Ureter (tissue), 1 donor: ENCODE measurements around the gene TPD52L1. TPM values are rescaled to one million over a fixed set of nuclear protein-coding genes. Genes with fewer than 3 reads are reported as not detected.
"Not testable (repeated sequence)": the region's sequence is repeated elsewhere in the genome, so short reads cannot be mapped to it uniquely, and the experiment has no call there.

Source experiments
- DNase-seq: peaks from one replicate; pipeline ENCODE4 v3.0.0-alpha.2; 2020; ENCODE audit warnings: low spot score
- total RNA-seq: library from RNA; stranded (reverse); gene quantifications from one replicate; pipeline ENCODE4 v1.2.4, GENCODE V29; 2023
- donor health status: DM: yes; HTN: yes; CAD: no.

Gene TPD52L1
- total RNA-seq, 1 donor from 2014 or later = 54.8 TPM

GRCh38 chr6:125269328-125269985 is 115.9 kb downstream of the TPD52L1 start:
- DNase-seq = no peak

DNA sequence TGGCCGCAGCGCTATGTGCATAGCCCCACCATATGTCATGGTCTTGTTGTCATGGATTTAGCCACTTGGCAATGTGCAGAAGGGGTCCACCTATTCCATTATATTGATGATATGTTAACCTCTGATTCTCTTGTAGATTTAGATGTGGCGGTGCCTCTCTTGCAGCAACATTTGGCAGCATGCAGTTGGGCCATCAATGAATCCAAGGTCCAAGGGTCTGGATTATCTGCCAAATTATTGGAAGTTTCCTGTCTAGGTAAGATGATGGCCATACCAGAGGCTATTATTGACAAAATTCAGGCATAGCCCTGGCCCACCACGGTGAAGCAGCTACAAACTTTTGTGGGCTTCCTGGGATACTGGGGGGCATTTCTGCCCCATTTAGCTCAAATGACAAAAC is 116.8 kb downstream of the TPD52L1 start:
- DNase-seq = no peak

GRCh38 chr6:125271486-125272159 is 118.0 kb downstream of the TPD52L1 start:
- no peak for DNase-seq

DNA sequence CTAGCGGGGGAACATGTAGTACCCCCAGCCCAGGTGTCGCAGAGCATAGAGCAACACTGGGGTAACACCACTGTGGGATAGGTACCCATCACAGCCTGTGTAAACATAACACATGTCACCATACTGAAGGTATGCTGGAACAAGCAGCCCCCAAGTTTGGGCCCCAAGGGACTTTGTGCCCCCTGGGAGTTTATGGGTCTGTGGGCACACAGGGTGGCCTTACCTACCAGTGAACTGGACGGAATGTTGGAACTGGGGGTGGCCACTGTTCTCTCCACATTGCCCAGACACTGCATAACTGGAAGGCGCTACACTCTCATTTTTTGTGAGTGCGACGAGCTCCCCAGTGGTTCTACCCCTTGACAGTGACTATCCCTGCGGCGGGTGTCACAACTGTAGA is 119.7 kb downstream of the TPD52L1 start:
- DNase-seq = no peak

DNA sequence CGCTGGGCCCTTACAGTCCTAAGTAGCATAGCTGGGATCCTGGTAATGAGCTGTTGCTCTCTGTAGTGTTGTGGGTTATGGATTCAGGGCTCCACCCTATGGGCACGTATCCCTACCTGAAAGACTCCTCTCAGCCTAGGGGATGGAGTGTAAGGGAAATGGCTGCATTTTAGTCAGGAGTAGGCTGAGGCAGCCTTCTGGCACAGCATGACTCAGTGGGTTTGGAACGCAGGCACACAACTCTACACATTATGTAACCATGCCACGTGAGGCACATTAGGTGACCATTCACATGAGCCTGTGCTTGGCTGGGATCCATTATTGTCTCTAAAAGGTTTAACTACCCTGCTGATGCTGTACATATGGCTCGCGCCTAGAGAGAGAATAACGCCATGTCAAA is 120.4 kb downstream of the TPD52L1 start:
- DNase-seq = no peak

- DNase-seq = no peak
Observed at GRCh38 chr6:125274935-125275334, 121.4 kb downstream of the TPD52L1 start.

DNA sequence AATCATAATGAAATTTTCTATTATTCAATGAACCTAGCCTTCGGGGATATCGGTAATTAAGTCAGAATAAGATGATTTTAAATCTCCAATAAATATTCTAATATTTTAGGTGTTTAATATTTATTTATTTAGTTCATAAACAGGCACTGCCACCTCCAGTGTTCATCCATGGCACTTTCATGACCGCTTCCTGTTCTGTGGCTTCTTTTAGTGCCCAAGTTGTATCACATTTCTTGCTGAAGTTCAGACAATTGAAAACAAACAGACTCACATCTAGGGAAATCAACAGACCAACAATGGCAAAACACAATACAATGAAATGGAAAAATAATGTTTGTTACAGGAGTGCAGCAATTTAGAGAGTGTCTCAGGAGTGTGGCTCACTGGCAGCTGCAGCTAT is 122.2 kb downstream of the TPD52L1 start:
- no peak for DNase-seq

GRCh38 chr6:125277838-125278237 is 124.3 kb downstream of the TPD52L1 start:
- no peak for DNase-seq

DNA sequence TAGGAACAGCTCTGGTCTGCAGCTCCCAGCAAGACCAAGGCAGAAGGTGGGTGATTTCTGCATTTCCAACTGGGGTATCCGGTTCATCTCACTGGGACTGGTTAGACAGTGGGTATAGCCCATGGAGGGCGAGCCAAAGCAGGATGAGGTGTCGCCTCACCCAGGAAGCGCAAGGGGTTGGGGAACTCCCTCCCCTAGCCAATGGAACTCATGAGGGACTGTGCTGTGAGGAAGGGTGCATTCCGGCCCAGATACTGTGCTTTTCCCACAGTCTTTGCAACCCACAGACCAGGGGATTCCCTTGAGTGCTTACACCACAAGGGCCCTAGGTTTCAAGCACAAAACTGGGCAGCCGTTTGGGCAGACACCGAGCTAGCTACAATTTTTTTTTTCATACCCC is 126.4 kb downstream of the TPD52L1 start:
- no peak for DNase-seq

DNA sequence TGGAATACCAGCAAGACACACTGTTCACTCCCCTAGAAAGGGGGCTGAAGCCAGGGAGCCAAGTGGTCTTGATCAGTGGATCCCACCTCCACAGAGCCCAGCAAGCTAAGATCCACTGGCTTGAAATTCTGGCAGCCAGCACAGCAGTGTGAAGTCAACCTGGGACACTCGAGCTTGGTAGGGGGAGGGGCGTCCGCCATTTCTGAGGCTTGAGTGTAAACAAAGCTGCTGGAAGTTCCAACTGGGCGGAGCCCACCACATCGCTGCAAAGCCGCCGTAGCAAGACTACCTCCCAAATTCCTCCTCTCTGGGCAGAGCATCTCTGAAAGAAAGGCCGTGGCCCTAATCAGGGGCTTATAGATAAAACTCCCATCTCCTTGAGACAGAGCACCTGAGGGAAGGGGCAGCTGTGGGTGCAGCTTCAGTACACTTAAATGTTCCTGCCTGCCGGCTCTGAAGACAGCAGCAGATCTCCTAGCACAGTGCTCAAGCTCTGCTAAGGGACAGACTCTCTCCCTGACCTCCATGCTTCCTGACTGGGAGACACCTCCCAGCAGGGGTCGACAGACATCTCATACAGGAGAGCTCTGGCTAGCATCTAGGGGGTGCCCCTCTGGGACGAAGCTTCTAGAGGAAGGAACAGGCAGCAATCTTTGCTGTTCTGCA is 126.9 kb downstream of the TPD52L1 start:
- DNase-seq = not testable (repeated sequence)

DNA sequence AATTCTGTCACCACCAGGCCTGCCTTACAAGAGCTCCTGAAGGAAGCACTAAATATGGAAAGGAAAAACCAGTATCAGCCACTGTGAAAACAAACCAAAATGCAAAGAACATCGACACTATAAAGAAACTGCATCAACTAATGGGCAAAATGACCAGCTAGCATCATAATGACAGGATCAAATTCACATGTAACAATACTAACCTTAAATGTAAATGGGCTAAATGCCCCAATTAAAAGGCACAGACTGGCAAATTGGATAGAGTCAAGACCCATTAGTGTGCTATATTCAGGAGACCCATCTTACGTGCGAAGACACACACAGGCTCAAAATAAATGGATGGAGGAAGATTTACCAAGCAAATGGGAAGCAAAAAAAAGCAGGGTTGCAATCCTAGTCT is 128.9 kb downstream of the TPD52L1 start:
- DNase-seq = not testable (repeated sequence)

DNA sequence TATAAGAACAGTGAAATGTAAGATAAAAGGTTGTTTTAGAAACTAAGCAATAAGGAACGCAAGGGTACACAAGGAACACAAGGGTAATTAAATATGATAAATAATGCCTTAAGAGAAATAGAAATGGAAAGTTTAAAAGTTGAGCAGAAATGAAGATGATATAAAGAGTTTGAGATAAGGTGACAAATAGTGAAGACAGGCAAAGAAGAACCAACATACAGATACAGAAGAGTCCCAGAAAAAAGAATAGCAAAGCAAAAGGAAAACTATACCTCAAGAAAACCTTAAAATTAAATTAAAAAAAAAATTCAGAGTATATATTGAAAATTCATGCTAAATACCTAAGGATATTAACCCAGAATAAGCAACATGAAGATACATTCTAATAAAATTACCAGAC is 131.8 kb downstream of the TPD52L1 start:
- no peak for DNase-seq

- DNase-seq = no peak
Observed at GRCh38 chr6:125285936-125286335, 132.4 kb downstream of the TPD52L1 start.

GRCh38 chr6:125287718-125288117 is 134.1 kb downstream of the TPD52L1 start:
- DNase-seq = no peak

DNA sequence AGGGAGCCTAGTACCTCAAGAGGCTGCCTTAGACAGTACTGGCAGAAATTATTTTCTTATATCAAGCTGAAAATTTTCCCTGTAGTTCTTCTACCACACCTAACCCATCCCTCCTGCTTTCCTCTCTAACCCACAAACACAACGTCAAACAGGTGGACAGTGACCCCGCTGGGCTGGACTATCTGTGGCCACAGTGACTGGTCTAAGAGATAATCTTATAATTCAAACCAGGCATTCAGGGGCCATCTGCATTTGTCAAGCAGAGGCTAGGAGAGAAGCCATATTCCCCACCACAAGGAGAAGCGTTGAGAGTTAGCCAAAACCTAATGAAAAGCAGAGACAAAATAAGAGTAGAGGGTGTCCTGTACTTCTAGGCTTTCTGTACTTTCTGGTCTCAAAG is 140.0 kb downstream of the TPD52L1 start:
- DNase-seq = no peak

- no peak for DNase-seq
Observed at GRCh38 chr6:125294036-125294435, 140.5 kb downstream of the TPD52L1 start.

DNA sequence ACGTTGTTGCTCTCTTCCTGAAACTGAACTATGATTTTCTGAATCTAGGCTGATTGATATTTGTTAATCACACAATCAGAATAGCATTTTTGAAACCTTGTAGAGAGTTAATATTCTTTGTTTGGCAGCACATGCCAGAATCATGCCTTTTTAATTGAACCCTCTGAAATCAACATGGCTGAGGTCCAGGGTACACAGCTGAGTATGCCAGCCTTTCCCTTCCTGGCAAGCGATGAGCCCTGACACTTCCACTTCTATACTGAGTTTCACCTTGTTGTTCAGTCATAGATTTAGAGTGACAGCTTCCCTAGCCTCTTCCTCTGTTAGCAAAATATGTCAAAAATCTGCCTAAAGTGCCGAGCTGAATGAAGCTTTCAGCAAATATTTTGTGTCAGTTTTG is 141.4 kb downstream of the TPD52L1 start:
- DNase-seq = no peak

DNA sequence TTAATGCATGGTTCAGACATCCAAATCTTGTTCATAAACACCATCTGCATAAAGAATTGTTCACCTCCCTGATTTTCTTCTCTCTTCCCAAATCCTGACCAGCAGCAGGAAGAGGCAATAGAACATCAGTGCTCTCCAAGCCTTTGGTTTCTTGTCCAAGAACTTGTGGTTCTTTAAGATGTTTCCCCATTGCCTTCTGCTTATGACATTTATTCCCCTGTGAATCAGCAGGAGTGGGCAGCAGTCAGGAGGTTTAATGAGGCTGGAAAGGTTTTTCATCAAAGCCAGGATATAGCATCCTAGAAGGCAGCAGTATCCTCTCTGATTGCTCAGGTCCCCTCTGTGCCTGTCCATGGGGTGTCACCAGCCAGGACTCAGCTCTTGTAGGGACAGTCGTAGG is 142.9 kb downstream of the TPD52L1 start:
- no peak for DNase-seq

GRCh38 chr6:125299257-125299656 is 145.7 kb downstream of the TPD52L1 start:
- DNase-seq = no peak

DNA sequence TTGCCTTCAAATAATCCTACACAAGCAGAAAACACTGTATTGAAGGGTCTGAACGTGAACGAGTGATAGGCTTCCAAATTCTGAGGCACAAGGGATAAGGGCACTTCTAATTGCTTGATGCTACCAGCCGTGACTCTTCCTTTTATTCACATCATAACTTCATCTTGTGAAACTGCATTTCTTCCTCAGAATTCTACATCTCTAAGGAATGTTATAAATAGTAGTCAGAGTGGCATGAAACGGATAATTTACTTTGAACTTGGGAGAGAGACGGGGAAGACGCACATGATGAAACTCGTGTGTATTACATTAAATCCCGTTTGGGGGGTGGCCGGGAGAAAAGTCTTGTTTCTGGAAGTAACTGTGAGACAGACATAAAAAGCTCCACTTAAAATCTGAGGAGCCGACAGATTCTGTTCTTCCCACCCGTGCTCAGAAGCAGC is 147.4 kb downstream of the TPD52L1 start:
- DNase-seq = no peak

DNA sequence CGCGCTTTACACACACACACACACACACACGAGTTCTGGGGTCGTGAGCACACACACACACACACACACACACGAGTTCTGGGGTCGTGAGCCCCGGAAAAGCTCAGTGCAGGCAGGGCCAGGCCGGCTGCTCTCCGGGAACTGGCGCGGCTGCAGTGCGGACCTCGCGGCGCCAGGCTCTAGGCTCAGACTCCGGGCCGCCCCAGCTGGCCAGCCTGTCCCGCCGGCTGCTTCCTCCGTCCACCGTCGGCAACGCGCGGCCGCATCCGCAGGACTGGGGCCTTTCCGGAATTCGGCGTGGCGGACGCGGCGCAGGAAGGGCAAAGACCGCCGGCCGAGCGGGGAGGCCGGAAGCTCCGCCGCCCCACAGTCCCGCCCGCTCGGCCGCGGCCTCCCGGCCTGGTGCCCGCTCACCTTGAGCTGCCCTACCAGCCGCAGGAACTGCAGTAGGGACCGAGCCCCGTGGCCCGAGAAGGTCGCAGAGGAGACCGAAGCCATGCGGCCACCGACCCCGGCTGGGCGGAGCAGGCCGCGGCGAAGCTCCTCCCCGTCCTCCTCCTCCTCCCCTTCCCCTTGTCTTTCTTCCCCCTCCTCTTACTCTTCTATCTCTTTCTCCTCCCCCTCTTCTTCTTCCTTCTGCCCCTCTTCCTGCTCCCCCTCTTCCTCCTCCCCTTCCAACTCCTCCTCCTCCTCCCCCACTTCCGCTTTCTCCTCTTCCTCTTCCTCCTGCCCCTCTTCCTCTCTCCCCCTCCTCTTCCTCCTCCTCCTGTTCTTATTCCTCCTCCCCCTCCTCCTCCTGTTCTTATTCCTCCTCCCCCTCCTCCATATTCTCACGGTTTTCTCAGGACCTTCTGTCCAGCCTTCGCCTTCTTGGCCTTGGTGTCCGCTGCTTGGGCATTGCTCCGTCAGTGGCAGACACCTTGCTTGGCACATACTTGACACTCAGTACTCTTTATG is 148.1 kb downstream of the TPD52L1 start, which contains the start of gene HDDC2:
HDDC2 (minus strand) TSS at position 533 of the 957 bp plus-strand sequence; CDS start at position 498, 35 bp downstream.
- peak; percentile 58 for DNase-seq
